GM19043 (cell line): Measurements from ENCODE around the gene PRKAR1B.

Experiments used
- ATAC-seq: cut with Tn5 transposase; IDR thresholded peaks from one replicate; pipeline ENCODE4 v1.9.1; 2021; ENCODE audit warnings: low read depth; ENCODE audit not compliant: unreplicated experiment

The PRKAR1B gene

GRCh38 chr7:741850-742249, 14.8 kb upstream of the PRKAR1B start:
- no peak for ATAC-seq

DNA sequence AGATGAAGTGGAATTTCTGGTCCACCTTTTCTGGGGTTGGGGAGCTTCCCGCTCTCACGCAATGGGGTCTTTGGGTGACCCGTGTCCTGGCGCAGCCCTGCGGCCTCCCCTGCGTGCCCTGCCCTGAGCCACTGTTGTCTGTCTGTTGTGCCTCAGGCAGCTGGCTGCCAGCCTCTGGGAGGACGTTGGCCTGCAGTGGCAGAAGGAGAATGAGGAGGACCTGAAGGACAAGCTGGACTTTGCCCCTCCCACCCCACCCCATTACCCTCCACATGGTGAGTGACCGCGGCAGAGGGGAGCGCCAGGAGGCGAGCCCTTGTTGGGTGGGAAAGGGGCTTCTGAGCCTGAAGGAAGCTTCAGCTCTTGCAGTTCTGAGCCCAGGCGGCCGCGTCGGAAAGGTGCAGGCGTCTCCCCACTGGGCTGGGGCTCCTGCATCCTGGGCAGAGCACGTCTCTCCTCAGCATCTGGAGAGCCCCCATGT, 14.2 kb upstream of the PRKAR1B start:
- ATAC-seq: no peak

GRCh38 chr7:739983-740942, 13.2 kb upstream of the PRKAR1B start:
- no peak for ATAC-seq

- no peak for ATAC-seq
These were observed 12.4 kb upstream of the PRKAR1B start for GRCh38 chr7:739455-739982.

DNA sequence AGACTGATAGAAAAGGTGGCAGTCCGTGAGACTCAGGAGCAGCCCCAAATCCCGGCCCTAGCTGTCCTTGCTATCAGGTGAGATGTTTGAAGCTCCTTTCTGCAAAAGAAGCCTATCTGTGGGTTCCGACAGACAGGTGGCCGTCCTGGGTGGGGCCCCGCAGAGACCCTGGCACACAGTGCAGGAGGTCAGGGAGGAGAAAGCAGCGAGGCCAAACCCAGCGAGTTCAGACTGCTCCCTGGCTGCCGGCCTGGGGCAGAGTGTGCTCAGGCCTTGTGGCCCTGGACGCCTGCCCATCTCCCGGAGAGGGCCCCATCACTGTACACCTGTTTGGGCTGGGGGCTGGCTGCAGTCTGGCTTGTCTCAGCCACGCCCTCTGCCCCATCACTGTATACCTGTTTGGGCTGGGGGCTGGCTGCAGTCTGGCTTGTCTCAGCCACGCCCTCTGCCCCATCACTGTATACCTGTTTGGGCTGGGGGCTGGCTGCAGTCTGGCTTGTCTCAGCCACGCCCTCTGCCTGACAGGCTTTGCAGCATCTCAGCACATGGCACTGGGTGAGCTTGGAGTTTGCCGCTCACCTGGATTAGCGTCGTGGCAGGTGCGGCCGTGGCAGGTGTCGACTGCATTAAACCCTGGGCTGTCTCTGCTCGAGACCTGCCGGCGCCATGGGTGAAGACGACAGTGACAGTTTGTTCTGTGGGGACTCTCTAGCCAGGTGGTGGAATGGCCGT, 11.8 kb upstream of the PRKAR1B start:
- ATAC-seq: no peak

- ATAC-seq: no peak
These were observed 11.2 kb upstream of the PRKAR1B start for GRCh38 chr7:738241-738640.

DNA sequence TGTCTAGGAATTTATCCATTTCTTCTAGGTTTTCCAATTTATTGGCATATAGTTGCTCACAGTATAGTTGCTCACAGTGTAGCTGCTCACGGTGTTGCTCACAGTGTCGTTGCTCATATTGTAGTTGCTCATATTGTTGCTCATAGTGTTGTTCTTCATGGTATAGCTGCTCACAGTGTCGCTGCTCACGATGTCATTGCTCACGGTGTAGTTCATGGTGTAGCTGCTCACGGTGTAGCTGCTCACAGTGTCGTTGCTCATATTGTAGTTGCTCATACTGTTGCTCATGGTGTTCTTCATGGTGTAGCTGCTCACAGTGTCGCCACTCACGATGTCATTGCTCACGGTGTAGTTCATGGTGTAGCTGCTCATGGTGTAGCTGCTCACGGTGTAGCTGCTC, 7.7 kb upstream of the PRKAR1B start:
- ATAC-seq: no peak

DNA sequence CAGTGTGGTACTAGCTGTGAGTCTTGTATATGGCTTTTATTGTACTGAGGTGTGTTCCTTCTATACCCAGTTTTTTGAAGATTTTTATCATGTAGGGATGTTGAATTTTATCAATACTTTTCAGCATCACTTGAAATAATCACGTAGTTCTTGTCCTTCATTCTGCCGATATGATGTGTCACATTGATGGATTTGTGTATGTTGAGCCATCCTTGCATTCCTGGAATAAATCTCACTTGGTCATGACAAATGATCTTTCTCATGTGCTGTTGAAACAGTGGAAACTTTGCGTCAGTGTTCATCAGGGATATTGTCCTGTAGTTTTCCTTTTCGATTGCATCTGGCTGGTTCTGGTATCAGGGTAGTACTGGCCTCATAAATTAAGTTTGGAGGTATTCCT, 7.1 kb upstream of the PRKAR1B start:
- ATAC-seq: no peak

GRCh38 chr7:732556-732955, 5.5 kb upstream of the PRKAR1B start:
- ATAC-seq: no peak

- ATAC-seq: no peak
These were observed 5.0 kb upstream of the PRKAR1B start for GRCh38 chr7:732094-732541.

DNA sequence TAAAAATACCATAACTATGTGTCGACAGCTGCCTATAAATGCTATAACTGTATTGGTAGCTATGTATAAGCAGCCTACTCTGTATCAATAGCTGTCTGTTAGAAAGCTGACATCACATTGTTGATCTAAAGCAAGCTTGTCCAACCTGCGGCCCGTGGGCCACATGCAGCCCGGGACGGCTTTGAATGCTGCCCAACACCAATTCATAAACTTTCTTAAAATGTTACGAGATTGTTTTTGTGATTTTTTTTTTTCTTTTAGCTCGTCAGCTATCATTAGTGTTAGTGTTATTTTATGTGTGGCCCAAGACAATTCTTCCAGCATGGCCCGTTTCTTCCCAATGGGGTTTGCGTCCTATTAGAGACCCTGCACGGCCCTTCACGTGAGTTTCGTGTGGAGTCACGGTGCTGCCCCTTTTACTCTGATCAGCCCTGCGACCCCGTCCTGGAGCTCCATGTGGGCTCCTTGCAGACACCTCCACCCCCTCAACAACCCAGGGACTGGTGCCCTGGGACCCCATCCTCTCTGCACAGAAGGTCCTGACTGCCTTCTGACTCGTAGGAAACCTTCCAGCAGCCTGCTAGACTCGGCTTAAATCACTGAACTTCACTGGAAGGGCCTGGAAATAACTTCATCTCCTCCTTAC, 4.5 kb upstream of the PRKAR1B start:
- ATAC-seq: no peak

DNA sequence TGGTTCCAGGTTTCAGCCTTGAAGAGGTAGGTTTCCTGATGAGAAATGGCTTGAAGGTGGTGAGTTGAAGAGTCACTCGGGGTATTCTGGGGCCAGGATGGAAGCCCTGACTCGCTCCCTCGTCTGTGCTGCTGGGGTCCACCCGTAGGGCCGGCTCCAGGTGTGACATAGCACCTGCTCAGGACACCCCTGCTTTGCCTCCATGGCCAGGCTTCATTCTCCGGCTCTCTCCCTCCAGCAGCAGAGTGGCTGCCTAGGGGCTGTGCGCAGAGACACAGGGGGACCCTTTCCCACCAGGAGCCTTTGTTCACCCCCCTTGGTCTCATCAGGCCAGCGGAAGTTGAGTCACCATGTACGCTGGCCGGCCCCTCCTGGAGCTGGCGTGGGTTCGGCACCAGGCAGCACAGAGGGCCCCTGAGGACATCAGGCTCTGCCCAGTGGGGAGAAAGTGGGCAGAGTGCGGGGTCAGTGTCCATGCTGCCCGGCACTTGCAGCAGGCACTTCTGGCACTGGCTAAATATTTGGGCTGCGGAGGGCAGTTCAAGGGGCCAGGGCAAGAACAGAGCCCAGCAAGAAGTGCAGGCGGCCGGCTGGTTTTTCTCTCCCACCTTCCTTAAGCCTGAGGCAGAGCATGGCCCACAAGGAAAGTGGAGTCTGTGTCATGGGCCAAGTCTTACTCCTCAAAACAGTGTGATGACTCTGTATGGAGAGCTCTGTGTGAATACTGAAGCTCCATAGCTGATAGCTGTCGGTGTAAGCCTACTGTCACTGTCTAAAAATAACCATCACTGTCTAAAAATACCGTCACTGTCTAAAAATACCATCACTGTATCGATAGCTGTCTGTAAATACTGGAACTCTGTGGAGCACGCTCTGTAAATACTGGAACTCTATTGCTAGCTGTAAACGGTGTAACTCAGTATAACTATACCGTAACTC, 3.7 kb upstream of the PRKAR1B start:
- no peak for ATAC-seq

DNA sequence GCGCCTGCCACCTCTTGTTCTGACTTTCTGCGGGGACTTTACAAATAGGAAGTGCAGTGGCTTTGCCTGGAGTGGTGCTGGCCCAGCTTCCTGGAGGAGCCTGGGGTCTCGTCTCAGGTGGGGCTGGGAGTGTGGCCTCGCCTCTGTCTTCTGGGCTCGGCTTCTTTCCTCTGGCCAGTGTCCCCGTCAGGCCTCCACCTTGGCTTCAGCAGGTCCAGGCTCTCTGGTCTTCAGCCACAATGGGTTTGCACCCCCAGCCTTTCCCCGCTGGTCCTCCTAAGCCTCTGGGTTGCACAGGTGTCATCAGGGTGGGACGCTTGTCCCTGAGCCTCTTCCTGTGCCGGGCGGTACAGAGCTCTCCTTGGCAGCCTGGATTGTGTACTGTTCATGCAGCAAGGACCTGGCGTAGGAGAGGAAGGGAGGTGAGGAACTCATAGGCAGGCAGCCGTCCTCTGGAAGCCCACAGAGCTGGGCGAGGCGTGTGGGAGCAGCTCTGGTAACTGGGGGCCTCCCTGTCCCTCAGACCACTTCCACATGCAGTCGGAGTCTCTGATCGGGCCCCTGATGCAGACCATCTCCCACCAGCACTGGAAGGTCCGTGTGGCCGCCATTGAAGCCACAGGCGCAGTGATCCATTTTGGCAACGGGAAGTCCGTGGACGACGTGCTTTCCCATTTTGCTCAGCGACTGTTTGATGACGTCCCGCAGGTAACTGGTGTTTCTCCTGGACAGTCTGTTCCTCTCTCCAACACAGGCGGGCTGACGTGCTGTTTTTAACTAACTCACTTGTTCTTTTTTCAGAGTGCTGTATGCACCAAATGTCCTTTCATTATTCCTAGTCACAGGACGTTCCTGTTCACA, 2.3 kb upstream of the PRKAR1B start:
- no peak for ATAC-seq

DNA sequence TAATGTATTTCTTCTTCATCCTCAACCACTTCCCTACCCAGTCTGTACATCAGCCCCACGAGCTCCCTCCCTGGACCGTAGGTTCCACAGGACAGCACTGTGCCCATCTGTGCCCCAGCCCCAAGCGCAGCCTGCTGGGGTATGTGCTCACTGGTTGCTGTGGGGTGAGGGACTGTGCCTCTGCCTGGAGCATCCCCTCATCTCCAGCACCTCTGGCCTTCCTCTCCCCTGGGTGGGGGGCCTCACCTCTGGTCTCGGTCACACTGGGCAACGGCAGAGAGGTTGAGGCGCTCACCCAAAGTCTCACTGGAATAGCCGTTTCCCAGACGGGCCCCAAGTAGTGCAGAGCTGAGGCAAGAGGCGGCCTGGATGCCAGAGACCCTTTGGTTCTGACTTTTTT, 1.5 kb upstream of the PRKAR1B start:
- no peak for ATAC-seq

- no peak for ATAC-seq
These were observed 852 bp upstream of the PRKAR1B start for GRCh38 chr7:727806-728460.

DNA sequence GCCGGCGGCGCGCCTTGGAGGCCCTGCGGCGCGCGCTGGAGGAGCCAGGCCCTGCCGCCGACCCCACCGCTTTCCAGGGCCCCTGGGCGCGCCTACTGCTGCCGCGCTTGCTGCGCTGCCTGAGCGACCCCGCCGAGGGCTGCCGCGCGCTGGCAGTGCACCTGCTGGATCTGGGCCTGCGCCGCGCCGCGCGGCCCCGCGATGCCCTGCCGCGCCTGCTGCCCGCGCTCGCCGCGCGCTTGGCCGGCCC, 302 bp downstream of the PRKAR1B start:
- ATAC-seq: no peak

DNA sequence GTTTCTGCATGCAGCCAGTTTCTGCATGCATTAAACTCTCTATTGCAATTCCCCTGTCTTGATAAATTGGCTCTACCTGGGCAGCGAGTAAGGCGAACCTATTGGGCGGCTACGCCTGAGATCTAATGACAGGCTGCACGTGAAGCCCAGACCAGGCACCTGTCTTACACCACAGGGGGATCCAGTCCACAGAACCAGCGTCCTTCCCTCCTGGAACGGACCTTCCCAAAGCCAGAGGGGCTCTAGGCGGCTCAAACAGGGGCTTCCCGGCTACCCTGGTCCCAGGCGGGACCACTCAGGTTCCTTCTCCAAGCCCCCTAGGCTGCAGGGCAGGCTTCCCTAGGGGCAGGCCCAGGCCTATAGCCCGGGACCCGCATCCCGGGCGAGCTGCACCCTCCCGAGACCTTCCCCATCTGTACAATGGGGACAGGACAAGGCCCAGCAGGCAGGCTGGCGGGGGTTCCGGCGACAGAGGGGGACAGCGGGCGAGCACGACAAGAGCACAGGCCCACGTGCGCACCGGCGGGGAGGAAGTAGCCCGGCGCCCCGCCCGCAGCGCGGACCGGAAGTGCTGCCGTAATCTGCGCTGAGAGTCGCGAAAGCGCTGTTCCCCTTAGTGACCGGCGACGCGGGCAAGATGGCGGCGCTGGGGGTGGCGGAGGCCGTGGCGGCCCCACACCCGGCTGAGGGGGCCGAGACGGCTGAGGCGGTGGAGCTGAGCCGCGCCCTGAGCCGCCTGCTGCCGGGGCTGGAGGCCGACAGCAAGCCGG, 812 bp downstream of the PRKAR1B start, which contains the start of gene DNAAF5:
Gene DNAAF5 (plus strand): TSS at position 616 of the 770 bp plus-strand sequence. CDS start 22 bp downstream, at position 638.
- peak; percentile 85 for ATAC-seq
